Activated T-cell treated with anti-CD3 and anti-CD28 coated beads, Interleukin-2, amount 50 U/mL, for 1 hour (primary cell): ENCODE measurements around the gene IL1RAPL1.

ENCODE experiments used
- DNase-seq: peaks from one replicate; pipeline ENCODE4 v3.0.0-alpha.2; 2020

IL1RAPL1 gene

GRCh38 chrX:29824176-29824906 is 1237.1 kb downstream of the IL1RAPL1 start:
- no peak for DNase-seq

- DNase-seq: no peak
Observed at GRCh38 chrX:29826742-29827141, 1239.5 kb downstream of the IL1RAPL1 start.

GRCh38 chrX:29834311-29834710 is 1247.1 kb downstream of the IL1RAPL1 start:
- no peak for DNase-seq

- DNase-seq: no peak
Observed at GRCh38 chrX:29834764-29835163, 1247.5 kb downstream of the IL1RAPL1 start.

GRCh38 chrX:29841750-29842149 is 1254.5 kb downstream of the IL1RAPL1 start:
- no peak for DNase-seq

- DNase-seq: no peak
Observed at GRCh38 chrX:29842552-29842951, 1255.3 kb downstream of the IL1RAPL1 start.

- DNase-seq: no peak
Observed at GRCh38 chrX:29851857-29852605, 1264.8 kb downstream of the IL1RAPL1 start.

- DNase-seq: no peak
Observed at GRCh38 chrX:29852767-29853166, 1265.5 kb downstream of the IL1RAPL1 start.

GRCh38 chrX:29858714-29859113 is 1271.5 kb downstream of the IL1RAPL1 start:
- no peak for DNase-seq

- DNase-seq: no peak
Observed at GRCh38 chrX:29862126-29862677, 1275.0 kb downstream of the IL1RAPL1 start.

- DNase-seq: no peak
Observed at GRCh38 chrX:29867971-29868370, 1280.7 kb downstream of the IL1RAPL1 start.

- no peak for DNase-seq
Observed at GRCh38 chrX:29869837-29870236, 1282.6 kb downstream of the IL1RAPL1 start.

- DNase-seq: no peak
Observed at GRCh38 chrX:29870608-29871007, 1283.4 kb downstream of the IL1RAPL1 start.

GRCh38 chrX:29872831-29873230 is 1285.6 kb downstream of the IL1RAPL1 start:
- DNase-seq: no peak

GRCh38 chrX:29876733-29877132 is 1289.5 kb downstream of the IL1RAPL1 start:
- DNase-seq: no peak

- no peak for DNase-seq
Observed at GRCh38 chrX:29880977-29881376, 1293.7 kb downstream of the IL1RAPL1 start.

- no peak for DNase-seq
Observed at GRCh38 chrX:29890004-29890403, 1302.8 kb downstream of the IL1RAPL1 start.

- DNase-seq: no peak
Observed at GRCh38 chrX:29890646-29891200, 1303.5 kb downstream of the IL1RAPL1 start.

- no peak for DNase-seq
Observed at GRCh38 chrX:29902004-29902403, 1314.8 kb downstream of the IL1RAPL1 start.

- DNase-seq: no peak
Observed at GRCh38 chrX:29903360-29903759, 1316.1 kb downstream of the IL1RAPL1 start.

- DNase-seq: no peak
Observed at GRCh38 chrX:29911673-29912072, 1324.4 kb downstream of the IL1RAPL1 start.

GRCh38 chrX:29913647-29914046 is 1326.4 kb downstream of the IL1RAPL1 start:
- no peak for DNase-seq

- DNase-seq: no peak
Observed at GRCh38 chrX:29922607-29923006, 1335.4 kb downstream of the IL1RAPL1 start.

- no peak for DNase-seq
Observed at GRCh38 chrX:29926056-29926455, 1338.8 kb downstream of the IL1RAPL1 start.
